Skeletal muscle satellite cell (primary cell): ENCODE results near the gene ZDHHC9.

Source experiments
- H3K27me3 ChIP-seq: 2 replicates; pipeline ENCODE4 v1.7.0; 2013; ENCODE audit warnings: low read length; ENCODE audit not compliant: control insufficient read depth, insufficient read depth
- H3K36me3 ChIP-seq: 2 replicates; pipeline ENCODE4 v1.7.0; 2013; ENCODE audit warnings: mild to moderate bottlenecking, control low read depth, low read length; ENCODE audit not compliant: insufficient read depth
- H3K4me1 ChIP-seq: 2 replicates; pipeline ENCODE4 v1.7.0; 2013; ENCODE audit warnings: low read length; ENCODE audit not compliant: control insufficient read depth, insufficient read depth
- H3K4me2 ChIP-seq: 2 replicates; pipeline ENCODE4 v1.7.0; 2013; ENCODE audit warnings: mild to moderate bottlenecking, low read length
- H3K4me3 ChIP-seq: 2 replicates; pipeline ENCODE4 v1.7.0; 2013; ENCODE audit warnings: low read length
- H3K9ac ChIP-seq: 2 replicates; pipeline ENCODE4 v1.7.0; 2013; ENCODE audit warnings: mild to moderate bottlenecking, low read depth, low read length, moderate library complexity
- H3K9me3 ChIP-seq: replicated peaks from 2 replicates; pipeline ENCODE4 v1.7.0; 2013; ENCODE audit warnings: mild to moderate bottlenecking, control low read depth, low read length

Gene ZDHHC9

DNA sequence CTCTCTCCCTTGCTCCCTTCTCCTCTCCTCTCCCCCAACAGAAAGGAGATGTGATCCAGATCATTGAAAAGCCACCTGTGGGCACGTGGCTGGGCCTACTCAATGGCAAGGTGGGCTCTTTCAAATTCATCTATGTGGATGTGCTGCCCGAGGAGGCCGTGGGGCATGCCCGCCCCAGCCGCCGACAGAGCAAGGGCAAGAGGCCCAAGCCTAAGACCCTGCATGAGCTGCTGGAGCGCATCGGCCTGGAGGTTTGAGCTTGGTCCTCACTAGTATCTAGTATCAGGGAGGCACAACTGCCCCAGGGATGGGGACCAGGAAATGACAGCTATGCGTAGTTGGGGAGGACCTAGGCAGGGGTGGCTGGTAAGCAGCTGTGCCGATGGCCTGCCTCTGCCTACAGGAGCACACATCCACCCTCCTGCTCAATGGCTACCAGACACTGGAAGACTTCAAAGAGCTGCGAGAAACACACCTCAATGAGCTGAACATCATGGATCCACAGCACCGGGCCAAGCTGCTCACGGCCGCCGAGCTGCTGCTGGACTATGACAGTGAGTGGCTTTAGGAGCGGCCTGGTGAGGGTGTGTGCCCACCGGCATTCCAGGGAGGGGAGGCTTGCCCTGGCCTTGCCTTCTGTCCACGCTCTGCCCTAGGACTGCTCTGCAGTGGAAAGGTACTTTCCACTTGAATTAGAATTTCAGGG lies 50.9 kb downstream of the ZDHHC9 start:
- no peak overlapping the region for H3K4me2 ChIP-seq
- no peaks in the 10 kb centered on the region for H3K36me3 ChIP-seq
- no peak overlapping the region for H3K4me3 ChIP-seq
- no peaks in the 10 kb centered on the region for H3K4me1 ChIP-seq
- no peak overlapping the region for H3K9ac ChIP-seq
- no peaks in the 10 kb centered on the region for H3K9me3 ChIP-seq
- no peaks in the 10 kb centered on the region for H3K27me3 ChIP-seq

DNA sequence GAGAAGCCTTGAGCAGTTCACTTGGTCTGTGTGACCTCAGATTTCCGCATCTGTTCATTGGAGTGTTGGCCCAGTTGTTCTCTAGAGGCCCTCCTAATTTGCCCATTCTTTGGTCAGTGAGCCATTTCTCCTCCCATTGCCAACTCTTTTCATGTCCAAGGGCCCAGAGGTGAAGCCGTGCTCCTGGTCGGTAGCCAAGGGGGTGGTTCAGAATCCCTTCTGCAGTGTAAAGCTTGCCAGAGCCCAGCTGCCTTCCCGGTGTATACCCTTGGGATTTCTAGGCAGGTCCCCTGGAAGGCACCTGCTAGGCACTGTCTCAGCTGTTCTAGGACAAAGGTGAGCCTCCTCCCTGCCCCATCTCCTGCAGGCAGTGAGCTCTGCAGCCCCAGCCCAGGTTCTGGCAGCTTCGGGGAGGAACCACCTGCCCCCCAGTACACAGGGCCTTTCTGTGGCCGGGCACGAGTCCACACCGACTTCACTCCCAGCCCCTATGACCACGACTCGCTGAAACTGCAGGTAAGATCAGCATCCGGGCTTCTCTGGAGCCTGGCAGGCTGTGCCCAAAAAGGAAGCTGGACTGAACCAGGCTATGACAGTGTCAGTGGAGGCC lies 51.6 kb downstream of the ZDHHC9 start:
- no peaks in the 10 kb centered on the region for H3K9me3 ChIP-seq
- no peak overlapping the region for H3K4me2 ChIP-seq
- H3K36me3 ChIP-seq = no peaks in the 10 kb centered on the region
- no peaks in the 10 kb centered on the region for H3K4me1 ChIP-seq
- no peak overlapping the region for H3K4me3 ChIP-seq
- H3K9ac ChIP-seq = no peak overlapping the region
- H3K27me3 ChIP-seq = no peaks in the 10 kb centered on the region

DNA sequence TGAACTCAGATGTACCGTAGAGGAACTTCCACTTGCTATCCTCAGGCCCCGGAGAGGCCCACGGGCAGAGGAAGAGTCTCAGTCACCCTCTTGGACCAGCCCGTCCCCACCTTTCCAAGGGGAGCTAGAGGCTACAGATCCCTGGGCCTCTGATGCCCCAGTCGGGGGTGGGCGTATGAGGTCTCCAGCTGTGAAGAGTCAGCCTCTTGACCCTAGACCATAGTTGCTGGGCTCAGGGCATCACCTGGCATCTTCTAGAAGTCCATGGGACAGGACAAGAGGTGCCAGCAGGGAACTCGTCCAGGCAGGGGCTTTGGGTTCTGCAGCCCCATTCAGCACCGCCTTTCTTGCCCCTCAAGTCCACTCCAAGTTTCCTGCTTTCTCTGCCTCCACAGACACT lies 52.4 kb downstream of the ZDHHC9 start:
- no peaks in the 10 kb centered on the region for H3K36me3 ChIP-seq
- H3K4me2 ChIP-seq = no peak overlapping the region
- no peaks in the 10 kb centered on the region for H3K9me3 ChIP-seq
- no peak overlapping the region for H3K4me3 ChIP-seq
- H3K9ac ChIP-seq = no peak overlapping the region
- no peaks in the 10 kb centered on the region for H3K4me1 ChIP-seq
- no peaks in the 10 kb centered on the region for H3K27me3 ChIP-seq

DNA sequence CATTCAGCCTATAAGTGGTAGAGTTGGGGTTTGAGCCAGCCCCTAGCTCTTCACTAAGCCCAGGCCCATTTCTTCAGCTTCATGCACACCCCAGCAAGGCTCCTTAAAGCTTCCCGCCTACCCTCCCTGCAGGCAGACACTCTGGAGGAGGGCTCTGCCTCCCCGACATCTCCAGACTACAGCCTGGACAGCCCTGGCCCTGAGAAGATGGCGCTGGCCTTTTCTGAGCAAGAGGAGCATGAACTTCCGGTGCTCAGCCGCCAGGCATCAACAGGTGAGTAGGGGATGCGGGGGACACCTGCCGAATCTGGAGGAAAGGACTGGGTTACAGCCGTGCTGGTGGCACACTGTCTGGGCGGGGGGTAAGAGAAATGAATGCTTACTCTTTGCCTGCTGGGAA lies 52.9 kb downstream of the ZDHHC9 start:
- no peaks in the 10 kb centered on the region for H3K27me3 ChIP-seq
- no peaks in the 10 kb centered on the region for H3K4me1 ChIP-seq
- H3K4me3 ChIP-seq = no peak overlapping the region
- H3K9ac ChIP-seq = no peak overlapping the region
- no peak overlapping the region for H3K4me2 ChIP-seq
- H3K9me3 ChIP-seq = no peaks in the 10 kb centered on the region
- H3K36me3 ChIP-seq = no peaks in the 10 kb centered on the region

DNA sequence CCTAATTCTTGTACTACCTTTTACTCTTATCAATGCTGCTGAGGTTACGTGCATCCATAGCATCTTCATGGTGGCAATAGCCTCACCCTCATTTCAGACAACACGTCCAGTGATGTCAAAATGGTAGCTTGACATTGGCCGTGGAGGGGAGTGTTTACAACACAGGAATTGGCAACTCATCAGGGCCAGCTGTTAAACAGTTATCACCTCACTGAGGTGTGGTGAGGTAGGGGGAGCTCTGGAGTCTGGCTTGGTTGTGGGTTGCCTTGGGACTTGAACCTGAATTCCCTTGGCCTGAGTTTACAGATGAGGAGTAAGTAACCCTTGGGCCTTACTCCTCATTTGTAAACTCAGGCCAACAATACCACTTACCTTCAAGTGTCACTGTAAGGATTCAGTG lies 53.5 kb downstream of the ZDHHC9 start:
- Histone ChIP-seq H3K36me3 (no peaks in the 10 kb centered on the region), H3K4me1 (no peaks in the 10 kb centered on the region), H3K4me3 (no peak overlapping the region)

DNA sequence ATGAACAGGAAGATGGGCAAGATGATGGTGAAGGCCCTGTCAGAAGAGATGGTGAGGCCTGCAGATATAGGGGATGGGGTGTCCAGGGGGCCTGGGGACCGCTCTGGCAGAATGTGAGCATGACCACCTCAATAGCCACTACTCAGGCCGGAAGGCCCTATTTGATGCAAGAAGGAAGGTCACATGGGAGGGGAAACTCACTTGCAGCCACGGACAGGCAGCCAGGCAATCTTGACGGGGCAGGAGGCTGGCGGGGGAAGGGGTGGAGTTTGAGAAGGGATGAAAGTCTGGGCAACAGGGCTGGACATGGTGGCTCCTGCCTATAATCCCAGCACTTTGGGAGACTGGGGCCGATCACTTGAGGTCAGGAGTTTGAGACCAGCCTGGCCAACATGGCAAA lies 55.2 kb downstream of the ZDHHC9 start:
- Histone ChIP-seq H3K9ac (no peak overlapping the region), H3K4me1 (no peaks in the 10 kb centered on the region), H3K36me3 (no peaks in the 10 kb centered on the region), H3K9me3 (no peaks in the 10 kb centered on the region), H3K4me2 (no peak overlapping the region), H3K27me3 (no peaks in the 10 kb centered on the region), H3K4me3 (no peak overlapping the region)

More for the DNA sequence above, 53.5 kb downstream of the ZDHHC9 start:
- no peaks in the 10 kb centered on the region for H3K27me3 ChIP-seq
- no peaks in the 10 kb centered on the region for H3K9me3 ChIP-seq
- H3K4me2 ChIP-seq = no peak overlapping the region
- H3K9ac ChIP-seq = no peak overlapping the region

DNA sequence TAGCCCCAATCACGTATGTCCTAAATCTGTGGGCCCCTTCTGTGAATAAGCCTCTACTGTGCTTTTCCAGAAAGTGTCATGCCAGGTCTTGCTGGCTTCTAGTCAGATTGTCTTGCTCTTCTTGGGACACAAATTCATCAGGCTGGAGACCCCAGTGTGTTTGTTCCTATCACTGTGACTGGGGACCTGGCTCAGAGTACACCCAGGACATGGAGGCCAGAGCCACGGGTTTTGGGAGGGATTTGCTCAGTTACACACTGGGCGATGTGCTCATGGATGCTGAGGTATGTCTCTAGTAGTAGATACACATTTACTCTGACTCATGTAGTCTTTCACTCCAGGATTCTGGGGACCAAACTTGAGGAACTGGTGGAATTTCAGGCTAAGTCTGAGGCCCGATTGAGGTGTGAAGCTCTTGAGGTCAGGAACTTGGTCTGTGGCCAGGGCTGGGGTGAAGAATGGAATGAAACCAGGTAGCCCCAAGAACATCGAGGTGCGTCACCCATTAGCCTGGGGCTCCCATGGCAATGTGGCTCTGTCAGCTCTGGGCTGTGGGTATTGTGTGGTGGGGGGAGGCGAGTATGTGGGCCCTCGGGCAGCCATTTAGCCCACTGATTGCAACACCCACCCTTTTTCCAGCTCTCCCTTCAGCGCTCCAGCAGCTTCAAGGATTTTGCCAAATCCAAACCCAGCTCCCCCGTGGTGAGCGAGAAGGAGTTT lies 56.2 kb downstream of the ZDHHC9 start:
- Histone ChIP-seq H3K9me3 (no peaks in the 10 kb centered on the region), H3K27me3 (no peaks in the 10 kb centered on the region), H3K4me3 (no peak overlapping the region), H3K36me3 (no peaks in the 10 kb centered on the region), H3K9ac (no peak overlapping the region), H3K4me2 (no peak overlapping the region), H3K4me1 (no peaks in the 10 kb centered on the region)

DNA sequence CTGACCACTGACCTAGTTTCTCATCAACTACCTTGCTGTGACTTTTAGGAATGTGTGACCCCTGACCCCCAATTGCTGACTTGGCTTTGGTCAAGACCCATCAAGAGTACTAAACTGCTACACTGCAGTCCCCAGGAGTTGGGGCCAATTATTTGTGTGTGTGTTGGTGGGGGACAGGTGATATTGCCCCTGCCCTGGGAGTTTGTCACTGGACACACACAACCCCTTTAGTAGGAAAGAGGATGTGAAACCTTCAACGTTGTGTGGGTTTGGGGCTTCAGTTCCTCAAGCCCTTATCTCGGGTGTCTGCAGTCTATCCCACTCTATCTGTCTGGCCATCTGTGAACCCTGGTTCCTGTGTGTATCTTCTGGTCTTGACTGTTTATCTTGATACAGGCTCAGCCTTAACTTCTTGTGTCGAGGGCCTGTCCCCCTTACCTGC lies 57.5 kb downstream of the ZDHHC9 start:
- peaks cover 5% of the 10 kb centered on the region for H3K27me3 ChIP-seq
- no peaks in the 10 kb centered on the region for H3K4me1 ChIP-seq
- H3K9me3 ChIP-seq = no peaks in the 10 kb centered on the region
- no peak overlapping the region for H3K9ac ChIP-seq
- H3K4me3 ChIP-seq = no peak overlapping the region
- no peak overlapping the region for H3K4me2 ChIP-seq
- H3K36me3 ChIP-seq = no peaks in the 10 kb centered on the region

DNA sequence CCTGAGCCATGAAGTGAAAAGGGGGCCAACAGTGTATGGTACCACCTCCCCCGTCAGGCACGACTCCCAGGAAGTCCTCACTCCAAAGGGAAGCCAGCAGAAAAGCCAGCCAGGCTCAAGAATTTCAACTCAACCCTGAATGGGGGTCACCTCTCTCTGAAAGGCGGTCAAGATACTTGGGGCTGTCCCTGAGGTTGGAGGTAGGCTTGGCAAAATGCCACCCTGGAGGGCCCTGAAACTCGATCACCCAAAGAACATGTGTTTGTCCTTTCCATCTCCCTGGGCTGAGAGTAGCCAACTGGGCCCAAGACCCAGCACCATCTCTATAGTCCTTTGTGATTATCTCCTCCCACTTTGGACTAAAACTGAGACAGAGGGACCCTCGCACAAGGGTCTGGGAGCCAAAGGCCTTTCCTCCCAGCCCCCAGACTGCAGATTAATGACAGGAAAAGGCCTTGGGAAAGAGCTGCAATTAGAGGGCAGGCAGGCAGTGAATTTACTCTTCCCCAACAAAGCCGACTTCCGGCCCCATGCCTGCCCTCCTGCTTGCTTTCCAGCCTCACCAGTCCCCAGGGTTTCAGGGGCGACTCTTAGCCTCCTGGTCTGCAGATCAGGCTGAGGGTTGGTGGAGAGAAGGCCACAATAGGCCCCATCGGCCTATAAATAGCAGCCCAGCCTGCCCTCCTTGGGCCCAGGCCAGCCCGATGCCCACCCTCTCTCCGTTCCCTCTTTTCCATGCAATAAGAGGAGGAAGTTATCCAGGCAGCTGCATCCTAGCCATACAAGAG lies 58.3 kb downstream of the ZDHHC9 start:
- Histone ChIP-seq H3K9ac (no peak overlapping the region), H3K4me3 (no peak overlapping the region), H3K4me1 (no peaks in the 10 kb centered on the region), H3K9me3 (no peaks in the 10 kb centered on the region), H3K36me3 (no peaks in the 10 kb centered on the region), H3K4me2 (no peak overlapping the region), H3K27me3 (peaks cover 5% of the 10 kb centered on the region)

DNA sequence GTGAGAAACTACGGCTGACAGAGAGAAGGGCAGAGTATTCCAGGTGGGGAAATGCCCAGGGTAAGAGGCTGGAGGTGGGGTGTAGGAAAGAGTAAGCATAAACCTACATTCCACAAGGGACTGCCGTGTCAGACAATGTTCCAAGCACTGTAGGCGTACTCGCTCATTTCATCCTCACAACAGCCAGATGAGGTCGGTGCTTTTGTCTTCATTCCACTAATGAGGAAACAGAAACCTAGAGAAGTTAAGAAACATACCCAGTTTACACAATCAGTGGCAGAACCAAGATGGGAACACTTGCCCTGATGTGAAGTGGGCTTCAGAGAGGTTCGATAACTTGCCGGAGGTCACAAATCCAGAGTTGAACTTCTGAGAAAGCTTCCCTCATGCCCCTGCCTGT lies 59.3 kb downstream of the ZDHHC9 start:
- Histone ChIP-seq H3K36me3 (no peaks in the 10 kb centered on the region), H3K4me1 (no peaks in the 10 kb centered on the region)

DNA sequence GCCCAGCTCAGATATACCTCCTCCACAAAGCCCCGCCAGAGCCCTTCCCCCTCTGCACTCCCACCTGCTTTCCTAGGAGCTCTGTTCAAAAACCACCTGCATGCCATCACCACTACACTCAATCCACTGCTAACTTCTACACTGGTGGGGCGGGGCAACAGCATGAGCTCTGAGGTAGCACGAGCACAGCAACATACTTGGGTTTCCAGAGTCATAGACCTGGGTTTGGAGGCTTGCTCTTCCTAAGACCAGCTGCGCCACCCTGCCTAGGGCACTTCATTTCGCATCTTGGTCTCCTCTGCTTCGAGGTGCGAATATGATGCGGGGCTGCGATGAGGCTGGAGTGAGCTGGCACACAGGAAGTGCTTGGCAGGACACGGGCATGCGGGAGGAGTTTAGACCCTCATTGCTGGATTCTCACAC lies 60.4 kb downstream of the ZDHHC9 start:
- H3K27me3 ChIP-seq = peaks cover 5% of the 10 kb centered on the region
- H3K9ac ChIP-seq = no peak overlapping the region
- no peaks in the 10 kb centered on the region for H3K9me3 ChIP-seq
- H3K4me3 ChIP-seq = no peak overlapping the region
- no peaks in the 10 kb centered on the region for H3K36me3 ChIP-seq
- no peaks in the 10 kb centered on the region for H3K4me1 ChIP-seq
- no peak overlapping the region for H3K4me2 ChIP-seq

More for the DNA sequence above, 59.3 kb downstream of the ZDHHC9 start:
- H3K4me2 ChIP-seq = no peak overlapping the region
- no peak overlapping the region for H3K9ac ChIP-seq
- H3K4me3 ChIP-seq = no peak overlapping the region
- peaks cover 5% of the 10 kb centered on the region for H3K27me3 ChIP-seq
- H3K9me3 ChIP-seq = no peaks in the 10 kb centered on the region
